ENCODE data around the gene PSMB10. TPM values are rescaled to one million over a fixed set of nuclear protein-coding genes. Genes with fewer than 3 reads are reported as not detected.

The PSMB10 gene
- total RNA-seq, 6 donors from 2014 or later: 48.2 to 106 (median 60.6) TPM

GRCh38 chr16:67930191-67930590 lies 6.5 kb downstream of the PSMB10 start:
- H3K27me3 ChIP-seq: no peaks in the 10 kb centered on the region
- ATAC-seq (ENCODE audit: low FRiP score in 2 of 2): no peak
- DNase-seq: no peak
- 93 to 100% methylated on average over 8 to 14 of the region's 14 CpGs for WGBS, 2 donors
- H3K4me3 ChIP-seq: no peak overlapping the region
- H3K36me3 ChIP-seq: peaks cover 3 to 57% (median 49%) of the 10 kb centered on the region in 4 donors
- TF ChIP-seq POLR2A (IDR thresholded peaks at IDR 0.05) (no peak), POLR2AphosphoS5 (IDR thresholded peaks at IDR 0.05) (no peak), CTCF (IDR thresholded peaks at IDR 0.05) (no peak), EP300 (IDR thresholded peaks at IDR 0.05) (no peak)
- no peak overlapping the region for H3K27ac ChIP-seq
- peaks cover 16 to 42% (median 19%) of the 10 kb centered on the region in 4 donors for H3K4me1 ChIP-seq
- no peaks in the 10 kb centered on the region for H3K9me3 ChIP-seq

DNA sequence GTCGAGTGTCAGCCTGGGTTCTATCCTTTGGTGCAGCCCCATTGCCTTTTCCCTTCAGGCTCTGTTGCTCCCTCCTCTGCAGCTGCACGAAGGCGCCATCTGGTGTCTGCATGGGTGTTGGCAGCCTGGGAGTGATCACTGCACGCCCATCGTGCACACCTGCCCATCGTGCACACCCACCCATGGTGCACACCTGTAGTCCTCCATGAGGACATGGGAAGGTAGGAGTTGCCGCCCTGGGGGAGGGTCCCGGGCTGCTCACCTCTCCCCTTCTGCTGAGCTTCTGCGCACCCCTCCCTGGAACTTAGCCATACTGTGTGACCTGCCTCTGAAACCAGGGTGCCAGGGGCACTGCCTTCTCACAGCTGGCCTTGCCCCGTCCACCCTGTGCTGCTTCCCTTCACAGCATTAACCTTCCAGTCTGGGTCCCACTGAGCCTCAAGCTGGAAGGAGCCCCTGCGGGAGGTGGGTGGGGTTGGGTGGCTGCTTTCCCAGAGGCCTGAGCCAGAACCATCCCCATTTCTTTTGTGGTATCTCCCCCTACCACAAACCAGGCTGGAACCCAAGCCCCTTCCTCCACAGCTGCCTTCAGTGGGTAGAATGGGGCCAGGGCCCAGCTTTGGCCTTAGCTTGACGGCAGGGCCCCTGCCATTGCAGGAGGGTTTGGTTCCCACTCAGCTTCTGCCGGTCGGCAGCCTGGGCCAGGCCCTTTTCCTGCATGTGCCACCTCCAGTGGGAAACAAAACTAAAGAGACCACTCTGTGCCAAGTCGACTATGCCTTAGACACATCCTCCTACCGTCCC lies 7.9 kb downstream of the PSMB10 start:
- H3K27ac ChIP-seq: no peak overlapping the region
- peaks cover 12 to 34% (median 12%) of the 10 kb centered on the region in 4 donors for H3K4me1 ChIP-seq
- peak; percentile 75 to 84 for ATAC-seq (ENCODE audit: low FRiP score in 2 of 2)
- 51 to 72% methylated on average over 7 to 16 of the region's 16 CpGs for WGBS, 2 donors
- DNase-seq: peak in 1 of 2 donors; percentile 69
- no peak overlapping the region for H3K4me3 ChIP-seq
- H3K36me3 ChIP-seq: peaks cover 3 to 51% (median 35%) of the 10 kb centered on the region in 4 donors
- no peaks in the 10 kb centered on the region for H3K27me3 ChIP-seq
- no peaks in the 10 kb centered on the region for H3K9me3 ChIP-seq
- TF ChIP-seq POLR2A (IDR thresholded peaks at IDR 0.05): no peak
- peak; percentile 78 to 94 (median 88) for TF ChIP-seq CTCF (IDR thresholded peaks at IDR 0.05)

GRCh38 chr16:67928147-67928546 lies 8.5 kb downstream of the PSMB10 start:
- Histone ChIP-seq H3K4me1 (peaks cover 12 to 40% (median 12%) of the 10 kb centered on the region in 4 donors), H3K36me3 (peaks cover 3 to 54% (median 31%) of the 10 kb centered on the region in 4 donors), H3K27me3 (no peaks in the 10 kb centered on the region), H3K9me3 (no peaks in the 10 kb centered on the region), H3K27ac (no peak overlapping the region), H3K4me3 (no peak overlapping the region)
- no peak for DNase-seq
- ATAC-seq (ENCODE audit: low FRiP score in 2 of 2): no peak
- TF ChIP-seq CTCF (IDR thresholded peaks at IDR 0.05) (no peak), EP300 (IDR thresholded peaks at IDR 0.05) (no peak), POLR2A (IDR thresholded peaks at IDR 0.05) (no peak), POLR2AphosphoS5 (IDR thresholded peaks at IDR 0.05) (no peak)
- 90 to 94% methylated on average over 5 to 7 of the region's 7 CpGs for WGBS, 2 donors

DNA sequence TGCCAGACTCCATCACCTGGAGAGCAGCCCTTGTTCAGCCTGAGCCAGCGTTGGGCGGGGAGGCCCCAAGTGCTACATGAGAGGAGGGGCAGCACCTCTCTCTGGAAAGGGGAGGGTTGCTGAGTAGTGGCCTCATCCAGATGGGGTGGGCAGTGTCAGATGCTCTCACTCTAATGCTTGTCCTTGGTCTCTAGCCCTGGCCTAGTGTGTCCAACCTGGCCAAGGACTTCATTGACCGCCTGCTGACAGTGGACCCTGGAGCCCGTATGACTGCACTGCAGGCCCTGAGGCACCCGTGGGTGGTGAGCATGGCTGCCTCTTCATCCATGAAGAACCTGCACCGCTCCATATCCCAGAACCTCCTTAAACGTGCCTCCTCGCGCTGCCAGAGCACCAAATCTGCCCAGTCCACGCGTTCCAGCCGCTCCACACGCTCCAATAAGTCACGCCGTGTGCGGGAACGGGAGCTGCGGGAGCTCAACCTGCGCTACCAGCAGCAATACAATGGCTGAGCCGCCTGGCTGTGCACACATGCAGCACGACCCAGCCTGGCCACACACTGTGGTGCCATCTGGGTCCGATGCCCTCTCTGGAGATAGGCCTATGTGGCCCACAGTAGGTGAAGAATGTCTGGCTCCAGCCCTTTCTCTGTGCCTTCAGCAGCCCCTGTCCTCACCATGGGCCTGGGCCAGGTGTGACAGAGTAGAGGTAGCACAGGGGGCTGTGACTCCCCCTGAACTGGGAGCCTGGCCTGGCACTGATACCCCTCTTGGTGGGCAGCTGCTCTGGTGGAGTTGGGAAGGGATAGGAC lies 9.3 kb downstream of the PSMB10 start:
- Histone ChIP-seq H3K36me3 (peaks cover 3 to 51% (median 29%) of the 10 kb centered on the region in 4 donors), H3K4me3 (no peak overlapping the region), H3K9me3 (no peaks in the 10 kb centered on the region), H3K27ac (peak overlapping the region in 2 of 4 donors; percentile 74 to 80), H3K27me3 (no peaks in the 10 kb centered on the region), H3K4me1 (peaks cover 12 to 46% (median 13%) of the 10 kb centered on the region in 4 donors)
- TF ChIP-seq CTCF (IDR thresholded peaks at IDR 0.05): no peak
- no peak for TF ChIP-seq POLR2AphosphoS5 (IDR thresholded peaks at IDR 0.05)
- TF ChIP-seq POLR2A (IDR thresholded peaks at IDR 0.05): no peak
- TF ChIP-seq EP300 (IDR thresholded peaks at IDR 0.05): no peak
- no peak for DNase-seq
- WGBS, 2 donors: 92 to 93% methylated on average over 19 to 21 of the region's 22 CpGs
- no peak for ATAC-seq (ENCODE audit: low FRiP score in 2 of 2)

Data from upper lobe of left lung (tissue), 6 donors.